ENCODE data around the gene HIPK3. TPM values are rescaled to one million over a fixed set of nuclear protein-coding genes. Genes with fewer than 3 reads are reported as not detected.
"Not testable (repeated sequence)": the region's sequence is repeated elsewhere in the genome, so short reads cannot be mapped to it uniquely, and the experiment has no call there.

The HIPK3 gene
- total RNA-seq, 1 donor from 2014 or later = 290 TPM

GRCh38 chr11:33362051-33362910 is 105.1 kb downstream of the HIPK3 start:
- no peak for DNase-seq

- DNase-seq = no peak
These were observed 109.7 kb downstream of the HIPK3 start for GRCh38 chr11:33366918-33367317.

GRCh38 chr11:33368475-33368874 is 111.3 kb downstream of the HIPK3 start:
- DNase-seq = not testable (repeated sequence)

- no peak for DNase-seq
These were observed 111.8 kb downstream of the HIPK3 start for GRCh38 chr11:33368931-33369330.

GRCh38 chr11:33373636-33374035 is 116.5 kb downstream of the HIPK3 start:
- DNase-seq = no peak

- DNase-seq = no peak
These were observed 118.1 kb downstream of the HIPK3 start for GRCh38 chr11:33375236-33375635.

- DNase-seq = peak; percentile 36
These were observed 118.6 kb downstream of the HIPK3 start, which contains the start of gene KIAA1549L for GRCh38 chr11:33375688-33376311. TSS of gene KIAA1549L (plus strand) at chr11:33376108.

GRCh38 chr11:33376331-33377310 is 119.4 kb downstream of the HIPK3 start:
- DNase-seq = peak; percentile 40

- no peak for DNase-seq
These were observed 120.5 kb downstream of the HIPK3 start for GRCh38 chr11:33377412-33378370.

GRCh38 chr11:33379947-33380346 is 122.8 kb downstream of the HIPK3 start:
- DNase-seq = no peak

- DNase-seq = no peak
These were observed 126.1 kb downstream of the HIPK3 start for GRCh38 chr11:33383075-33383919.

GRCh38 chr11:33383920-33384209 is 126.7 kb downstream of the HIPK3 start:
- no peak for DNase-seq

GRCh38 chr11:33384220-33384619 is 127.0 kb downstream of the HIPK3 start:
- no peak for DNase-seq

- no peak for DNase-seq
These were observed 130.4 kb downstream of the HIPK3 start for GRCh38 chr11:33387581-33387980.

- DNase-seq = no peak
These were observed 130.8 kb downstream of the HIPK3 start for GRCh38 chr11:33387996-33388395.

- DNase-seq = no peak
These were observed 131.8 kb downstream of the HIPK3 start for GRCh38 chr11:33388793-33389525.

GRCh38 chr11:33389635-33390034 is 132.5 kb downstream of the HIPK3 start:
- DNase-seq = no peak

GRCh38 chr11:33390944-33391892 is 134.0 kb downstream of the HIPK3 start:
- DNase-seq = no peak

- DNase-seq = no peak
These were observed 134.7 kb downstream of the HIPK3 start for GRCh38 chr11:33391893-33392251.

Measured in occipital lobe (tissue), 2 donors.